ENCODE data around the gene LZTR1. TPM values are rescaled to one million over a fixed set of nuclear protein-coding genes. Genes with fewer than 3 reads are reported as not detected.

LZTR1 gene
- total and polyA plus RNA-seq, 4 donors = 7.9 to 32.5 (median 13.2) TPM

DNA sequence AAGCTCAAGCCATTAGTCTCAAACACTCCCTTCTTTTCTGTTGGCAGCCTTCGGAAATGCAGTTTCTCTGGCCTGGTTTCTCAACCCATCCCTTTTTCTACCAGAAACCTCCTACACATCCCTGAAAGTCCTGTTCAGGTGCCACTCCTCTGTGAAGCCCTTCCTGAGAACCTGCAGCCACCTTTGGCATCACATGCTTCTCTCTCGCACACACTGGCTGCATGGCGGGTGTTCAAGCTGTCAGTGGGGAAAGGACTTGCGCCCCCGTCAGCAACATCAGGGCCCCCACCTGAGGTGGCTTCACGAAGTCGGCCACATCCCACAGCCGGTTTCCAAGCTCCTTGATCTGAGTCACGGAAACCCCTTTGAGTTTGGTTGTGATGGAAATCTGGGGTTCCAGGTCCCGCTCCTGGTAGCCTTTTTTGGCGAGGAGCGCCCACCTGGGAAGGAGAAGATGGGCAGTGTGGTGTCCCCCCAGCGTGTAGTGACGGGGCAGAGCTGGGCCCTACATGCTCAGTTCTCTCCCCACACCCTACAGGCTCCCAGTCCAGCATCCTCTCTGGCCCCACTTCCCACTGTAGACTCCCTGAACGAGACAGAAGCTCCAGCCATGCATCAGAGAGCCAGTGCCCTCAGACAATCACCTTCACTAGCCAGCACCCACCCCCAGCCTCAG lies 61.9 kb downstream of the LZTR1 start:
- TF ChIP-seq HNF4G (IDR thresholded peaks at IDR 0.05) = no peak
- TF ChIP-seq, protein P1, sequence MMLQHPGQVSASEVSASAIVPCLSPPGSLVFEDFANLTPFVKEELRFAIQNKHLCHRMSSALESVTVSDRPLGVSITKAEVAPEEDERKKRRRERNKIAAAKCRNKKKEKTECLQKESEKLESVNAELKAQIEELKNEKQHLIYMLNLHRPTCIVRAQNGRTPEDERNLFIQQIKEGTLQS (IDR thresholded peaks at IDR 0.05) = no peak
- no peak for TF ChIP-seq RXRA (IDR thresholded peaks at IDR 0.05)
- TF ChIP-seq, protein P2, sequence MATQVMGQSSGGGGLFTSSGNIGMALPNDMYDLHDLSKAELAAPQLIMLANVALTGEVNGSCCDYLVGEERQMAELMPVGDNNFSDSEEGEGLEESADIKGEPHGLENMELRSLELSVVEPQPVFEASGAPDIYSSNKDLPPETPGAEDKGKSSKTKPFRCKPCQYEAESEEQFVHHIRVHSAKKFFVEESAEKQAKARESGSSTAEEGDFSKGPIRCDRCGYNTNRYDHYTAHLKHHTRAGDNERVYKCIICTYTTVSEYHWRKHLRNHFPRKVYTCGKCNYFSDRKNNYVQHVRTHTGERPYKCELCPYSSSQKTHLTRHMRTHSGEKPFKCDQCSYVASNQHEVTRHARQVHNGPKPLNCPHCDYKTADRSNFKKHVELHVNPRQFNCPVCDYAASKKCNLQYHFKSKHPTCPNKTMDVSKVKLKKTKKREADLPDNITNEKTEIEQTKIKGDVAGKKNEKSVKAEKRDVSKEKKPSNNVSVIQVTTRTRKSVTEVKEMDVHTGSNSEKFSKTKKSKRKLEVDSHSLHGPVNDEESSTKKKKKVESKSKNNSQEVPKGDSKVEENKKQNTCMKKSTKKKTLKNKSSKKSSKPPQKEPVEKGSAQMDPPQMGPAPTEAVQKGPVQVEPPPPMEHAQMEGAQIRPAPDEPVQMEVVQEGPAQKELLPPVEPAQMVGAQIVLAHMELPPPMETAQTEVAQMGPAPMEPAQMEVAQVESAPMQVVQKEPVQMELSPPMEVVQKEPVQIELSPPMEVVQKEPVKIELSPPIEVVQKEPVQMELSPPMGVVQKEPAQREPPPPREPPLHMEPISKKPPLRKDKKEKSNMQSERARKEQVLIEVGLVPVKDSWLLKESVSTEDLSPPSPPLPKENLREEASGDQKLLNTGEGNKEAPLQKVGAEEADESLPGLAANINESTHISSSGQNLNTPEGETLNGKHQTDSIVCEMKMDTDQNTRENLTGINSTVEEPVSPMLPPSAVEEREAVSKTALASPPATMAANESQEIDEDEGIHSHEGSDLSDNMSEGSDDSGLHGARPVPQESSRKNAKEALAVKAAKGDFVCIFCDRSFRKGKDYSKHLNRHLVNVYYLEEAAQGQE (IDR thresholded peaks at IDR 0.05) = no peak
- no peak for TF ChIP-seq YY1 (IDR thresholded peaks at IDR 0.05)
- TF ChIP-seq FOXA1 (IDR thresholded peaks at IDR 0.05) = no peak
- TF ChIP-seq SP1 (IDR thresholded peaks at IDR 0.05) = no peak
- TF ChIP-seq, protein P3, sequence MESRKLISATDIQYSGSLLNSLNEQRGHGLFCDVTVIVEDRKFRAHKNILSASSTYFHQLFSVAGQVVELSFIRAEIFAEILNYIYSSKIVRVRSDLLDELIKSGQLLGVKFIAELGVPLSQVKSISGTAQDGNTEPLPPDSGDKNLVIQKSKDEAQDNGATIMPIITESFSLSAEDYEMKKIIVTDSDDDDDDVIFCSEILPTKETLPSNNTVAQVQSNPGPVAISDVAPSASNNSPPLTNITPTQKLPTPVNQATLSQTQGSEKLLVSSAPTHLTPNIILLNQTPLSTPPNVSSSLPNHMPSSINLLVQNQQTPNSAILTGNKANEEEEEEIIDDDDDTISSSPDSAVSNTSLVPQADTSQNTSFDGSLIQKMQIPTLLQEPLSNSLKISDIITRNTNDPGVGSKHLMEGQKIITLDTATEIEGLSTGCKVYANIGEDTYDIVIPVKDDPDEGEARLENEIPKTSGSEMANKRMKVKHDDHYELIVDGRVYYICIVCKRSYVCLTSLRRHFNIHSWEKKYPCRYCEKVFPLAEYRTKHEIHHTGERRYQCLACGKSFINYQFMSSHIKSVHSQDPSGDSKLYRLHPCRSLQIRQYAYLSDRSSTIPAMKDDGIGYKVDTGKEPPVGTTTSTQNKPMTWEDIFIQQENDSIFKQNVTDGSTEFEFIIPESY (IDR thresholded peaks at IDR 0.05) = no peak
- TF ChIP-seq JUND (IDR thresholded peaks at IDR 0.05) = no peak
- TF ChIP-seq RAD21 (IDR thresholded peaks at IDR 0.05) = no peak
- TF ChIP-seq EGR1 (IDR thresholded peaks at IDR 0.05; ENCODE audit: low read depth in 2 of 2) = no peak
- no peak for TF ChIP-seq NR2F2 (IDR thresholded peaks at IDR 0.05)
- no peak for TF ChIP-seq TAF1 (conservative IDR thresholded peaks at IDR 0.05)
- no peak for TF ChIP-seq HNF4A (conservative IDR thresholded peaks at IDR 0.05)
- no peak for TF ChIP-seq FOXA2 (IDR thresholded peaks at IDR 0.05)
- TF ChIP-seq GABPA (IDR thresholded peaks at IDR 0.05 in 1 of 2, conservative IDR thresholded peaks at IDR 0.05 in 1 of 2) = no peak
- TF ChIP-seq, protein P4, sequence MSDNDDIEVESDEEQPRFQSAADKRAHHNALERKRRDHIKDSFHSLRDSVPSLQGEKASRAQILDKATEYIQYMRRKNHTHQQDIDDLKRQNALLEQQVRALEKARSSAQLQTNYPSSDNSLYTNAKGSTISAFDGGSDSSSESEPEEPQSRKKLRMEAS (IDR thresholded peaks at IDR 0.05) = no peak
- no peak overlapping the region for H3K27ac ChIP-seq (ENCODE audit: low read depth in 1 of 2, low read length in 2 of 2)
- peaks cover 3 to 12% (median 5%) of the 10 kb centered on the region in 4 donors for H3K4me1 ChIP-seq (ENCODE audit: control insufficient read depth in 4 of 4, insufficient read depth in 4 of 4, low read length in 3 of 4)
- H3K9me3 ChIP-seq (ENCODE audit: control insufficient read depth in 4 of 4, low read length in 3 of 4) = no peaks in the 10 kb centered on the region
- DNase-seq (ENCODE audit: low spot score) = no peak
- H3K9ac ChIP-seq (ENCODE audit: low read depth in 1 of 2, low read length in 2 of 2) = no peak overlapping the region
- WGBS = 88% methylated on average over 15 of the region's 15 CpGs
- H3K4me3 ChIP-seq (ENCODE audit: low read depth in 1 of 3, low read length in 3 of 3) = no peak overlapping the region
- H3K27me3 ChIP-seq (ENCODE audit: control insufficient read depth in 4 of 4, insufficient read depth in 4 of 4, low read length in 3 of 4) = no peaks in the 10 kb centered on the region
- no peaks in the 10 kb centered on the region for H3K36me3 ChIP-seq (ENCODE audit: control insufficient read depth in 4 of 4, insufficient read depth in 3 of 4, low read depth in 1 of 4, low read length in 3 of 4)

DNA sequence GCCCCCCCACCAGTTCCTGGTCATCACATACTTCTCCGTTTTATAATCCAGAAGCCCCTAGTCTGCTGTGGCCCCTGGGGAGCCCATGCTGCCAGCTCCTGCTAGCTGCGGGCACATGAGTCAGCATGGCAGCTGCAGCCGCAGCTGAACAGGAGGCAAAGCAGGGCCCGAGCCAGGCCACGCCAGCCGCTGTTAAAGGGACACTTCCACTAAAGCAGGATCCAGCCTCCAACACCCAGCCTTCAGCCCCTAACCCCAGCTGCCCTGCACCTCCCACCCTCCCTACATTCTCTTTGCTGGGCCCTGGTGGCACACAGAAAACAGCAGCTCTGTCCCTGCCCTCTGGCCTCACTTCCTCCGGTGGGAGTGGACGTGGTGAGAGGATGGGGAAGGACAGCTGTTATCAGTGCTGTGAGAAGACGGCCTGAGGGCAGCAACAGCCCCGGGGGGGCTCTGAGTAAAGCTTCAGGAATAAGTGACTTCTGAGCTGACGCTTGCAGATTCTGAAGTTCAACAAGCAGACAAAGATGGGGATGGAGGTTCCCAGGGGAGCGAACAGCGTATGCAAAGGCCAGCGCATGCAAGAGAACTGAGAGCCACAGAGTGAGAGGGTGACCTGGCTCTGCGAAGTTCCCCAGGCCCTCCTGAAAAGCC lies 63.0 kb downstream of the LZTR1 start:
- no peak overlapping the region for H3K9ac ChIP-seq (ENCODE audit: low read depth in 1 of 2, low read length in 2 of 2)
- H3K27ac ChIP-seq (ENCODE audit: low read depth in 1 of 2, low read length in 2 of 2) = no peak overlapping the region
- H3K4me1 ChIP-seq (ENCODE audit: control insufficient read depth in 4 of 4, insufficient read depth in 4 of 4, low read length in 3 of 4) = peaks cover 3 to 12% (median 5%) of the 10 kb centered on the region in 4 donors
- H3K36me3 ChIP-seq (ENCODE audit: control insufficient read depth in 4 of 4, insufficient read depth in 3 of 4, low read depth in 1 of 4, low read length in 3 of 4) = no peaks in the 10 kb centered on the region
- WGBS = 26% methylated on average over 15 of the region's 15 CpGs
- no peaks in the 10 kb centered on the region for H3K27me3 ChIP-seq (ENCODE audit: control insufficient read depth in 4 of 4, insufficient read depth in 4 of 4, low read length in 3 of 4)
- H3K9me3 ChIP-seq (ENCODE audit: control insufficient read depth in 4 of 4, low read length in 3 of 4) = no peaks in the 10 kb centered on the region
- DNase-seq (ENCODE audit: low spot score) = no peak
- peak overlapping the region in 1 of 3 donors; percentile 27 for H3K4me3 ChIP-seq (ENCODE audit: low read depth in 1 of 3, low read length in 3 of 3)
- TF ChIP-seq TAF1 (conservative IDR thresholded peaks at IDR 0.05) (no peak), HNF4G (IDR thresholded peaks at IDR 0.05) (no peak), GABPA (IDR thresholded peaks at IDR 0.05 in 1 of 2, conservative IDR thresholded peaks at IDR 0.05 in 1 of 2) (no peak), RXRA (IDR thresholded peaks at IDR 0.05) (no peak), HNF4A (conservative IDR thresholded peaks at IDR 0.05) (no peak), SP1 (IDR thresholded peaks at IDR 0.05) (no peak), RAD21 (IDR thresholded peaks at IDR 0.05) (no peak), FOXA1 (IDR thresholded peaks at IDR 0.05) (no peak), JUND (IDR thresholded peaks at IDR 0.05) (no peak), NR2F2 (IDR thresholded peaks at IDR 0.05) (no peak), FOXA2 (IDR thresholded peaks at IDR 0.05) (no peak)
- TF ChIP-seq, protein P3 (IDR thresholded peaks at IDR 0.05) = no peak
- TF ChIP-seq, protein P1 (IDR thresholded peaks at IDR 0.05) = no peak

Measured in liver (tissue), 9 donors.